Glomerular visceral epithelial cell (primary cell): ENCODE results near the gene FBXL17.
"Not testable (repeated sequence)": the region's sequence is repeated elsewhere in the genome, so short reads cannot be mapped to it uniquely, and the experiment has no call there.

ENCODE experiments used
- DNase-seq: peaks from one replicate; pipeline ENCODE4 v3.0.0-alpha.2; 2016; ENCODE audit errors: extremely low spot score

The FBXL17 gene

GRCh38 chr5:108381954-108382783 is at the start of gene FBXL17:
FBXL17 (minus strand) TSS chr5:108382098.
- peak; percentile 96 for DNase-seq

- no peak for DNase-seq
Observed at GRCh38 chr5:108430931-108431608, 49.2 kb upstream of the FBXL17 start.

GRCh38 chr5:108421713-108422112 is 39.8 kb upstream of the FBXL17 start:
- no peak for DNase-seq

- DNase-seq, result no peak
Observed at GRCh38 chr5:108420755-108421154, 38.9 kb upstream of the FBXL17 start.

- DNase-seq, result no peak
Observed at GRCh38 chr5:108420158-108420557, 38.3 kb upstream of the FBXL17 start.

- no peak for DNase-seq
Observed at GRCh38 chr5:108418197-108418596, 36.3 kb upstream of the FBXL17 start.

- no peak for DNase-seq
Observed at GRCh38 chr5:108417166-108417670, 35.3 kb upstream of the FBXL17 start.

- no peak for DNase-seq
Observed at GRCh38 chr5:108415726-108416125, 33.8 kb upstream of the FBXL17 start.

GRCh38 chr5:108409786-108410185 is 27.9 kb upstream of the FBXL17 start:
- DNase-seq, result no peak

- DNase-seq, result not testable (repeated sequence)
Observed at GRCh38 chr5:108405201-108405600, 23.3 kb upstream of the FBXL17 start.

- DNase-seq, result no peak
Observed at GRCh38 chr5:108398964-108399363, 17.1 kb upstream of the FBXL17 start.

- DNase-seq, result not testable (repeated sequence)
Observed at GRCh38 chr5:108396837-108397236, 14.9 kb upstream of the FBXL17 start.

- no peak for DNase-seq
Observed at GRCh38 chr5:108387758-108388157, 5.9 kb upstream of the FBXL17 start.

GRCh38 chr5:108386345-108387061 is 4.6 kb upstream of the FBXL17 start:
- DNase-seq, result no peak

GRCh38 chr5:108384741-108385140 is 2.8 kb upstream of the FBXL17 start:
- no peak for DNase-seq

GRCh38 chr5:108382784-108383330 is 959 bp upstream of the FBXL17 start:
- DNase-seq, result no peak

GRCh38 chr5:108381350-108381953 is 446 bp downstream of the FBXL17 start:
- peak; percentile 77 for DNase-seq

GRCh38 chr5:108380531-108381349 is 1.2 kb downstream of the FBXL17 start:
- peak; percentile 54 for DNase-seq

- DNase-seq, result peak; percentile 33
Observed at GRCh38 chr5:108379722-108380530, 2.0 kb downstream of the FBXL17 start.

GRCh38 chr5:108375768-108376167 is 6.1 kb downstream of the FBXL17 start:
- no peak for DNase-seq
